Neural progenitor cell (in vitro differentiated cells): ENCODE measurements around the gene PDHX. TPM values are rescaled to one million over a fixed set of nuclear protein-coding genes. Genes with fewer than 3 reads are reported as not detected.
"Not testable (repeated sequence)": the region's sequence is repeated elsewhere in the genome, so short reads cannot be mapped to it uniquely, and the experiment has no call there.

Experiments used
- DNase-seq: peaks from one replicate; pipeline ENCODE4 v3.0.0-alpha.2; 2016; ENCODE audit warnings: low spot score
- H2AFZ ChIP-seq: fragments of 200-600 bp; sonication (generic); replicated peaks from 2 replicates; pipeline ENCODE4 v1.6.1; 2016; ENCODE audit warnings: antibody characterized with exemption
- H3F3A ChIP-seq: fragments of 200-600 bp; sonication (generic); 2 replicates; pipeline ENCODE4 v1.6.1; 2016; ENCODE audit warnings: antibody characterized with exemption, low read depth
- H3K27ac ChIP-seq: fragments of 200-600 bp; sonication (generic); 2 replicates; pipeline ENCODE4 v1.5.1; 2016; ENCODE audit warnings: mild to moderate bottlenecking
- H3K27me3 ChIP-seq: fragments of 200-600 bp; sonication (generic); 2 replicates; pipeline ENCODE4 v1.6.1; 2016; ENCODE audit warnings: mild to moderate bottlenecking, moderate library complexity
- H3K36me3 ChIP-seq: fragments of 200-600 bp; sonication (generic); 2 replicates; pipeline ENCODE4 v1.5.1; 2016
- H3K4me1 ChIP-seq: fragments of 200-600 bp; sonication (generic); 2 replicates; pipeline ENCODE4 v1.6.1; 2016; ENCODE audit warnings: mixed run types
- H3K4me2 ChIP-seq: fragments of 200-600 bp; sonication (generic); 2 replicates; pipeline ENCODE4 v1.6.1; 2016
- H3K4me3 ChIP-seq: fragments of 200-600 bp; sonication (generic); 2 replicates; pipeline ENCODE4 v1.5.1; 2016
- H3K79me2 ChIP-seq: fragments of 200-600 bp; sonication (generic); 2 replicates; pipeline ENCODE4 v1.6.1; 2016; ENCODE audit warnings: low read depth
- H3K9ac ChIP-seq: fragments of 200-600 bp; sonication (generic); 2 replicates; pipeline ENCODE4 v1.6.1; 2016
- H3K9me3 ChIP-seq: fragments of 200-600 bp; sonication (generic); 2 replicates; pipeline ENCODE4 v1.5.1; 2016; ENCODE audit warnings: low read depth
- H4K20me1 ChIP-seq: fragments of 200-600 bp; sonication (generic); 2 replicates; pipeline ENCODE4 v1.6.1; 2016; ENCODE audit warnings: low read depth
- H3K27ac Mint-ChIP-seq: 3 replicates; pipeline ENCODE4 v1.8.0; 2021; ENCODE audit warnings: mixed read lengths
- H3K27me3 Mint-ChIP-seq: 2 replicates; pipeline ENCODE4 v1.8.0; 2022; ENCODE audit warnings: low read depth, mild to moderate bottlenecking, inconsistent platforms, moderate library complexity, mixed read lengths; ENCODE audit not compliant: insufficient read depth
- H3K36me3 Mint-ChIP-seq: 3 replicates; pipeline ENCODE4 v1.8.0; 2021; ENCODE audit warnings: mixed read lengths
- H3K4me1 Mint-ChIP-seq: 3 replicates; pipeline ENCODE4 v1.8.0; 2021; ENCODE audit warnings: mixed read lengths
- H3K4me3 Mint-ChIP-seq: 3 replicates; pipeline ENCODE4 v1.8.0; 2021; ENCODE audit warnings: mild to moderate bottlenecking, moderate library complexity, mixed read lengths
- H3K9me3 Mint-ChIP-seq: 3 replicates; pipeline ENCODE4 v1.8.0; 2020; ENCODE audit warnings: mixed read lengths
- EZH2 ChIP-seq: fragments of 200-600 bp; sonication (generic); IDR thresholded peaks from 2 replicates; pipeline ENCODE4 v1.6.1; 2017; ENCODE audit warnings: antibody characterized with exemption, mild to moderate bottlenecking, moderate library complexity
- EZH2phosphoT487 ChIP-seq: fragments of 200-600 bp; sonication (generic); IDR thresholded peaks from 2 replicates; pipeline ENCODE4 v1.6.1; 2017; ENCODE audit warnings: antibody characterized with exemption
- total RNA-seq: library from RNA; depleted of rRNA; stranded (reverse); fragments of >200 nt; gene quantifications from 2 replicates; pipeline ENCODE4 v1.2.3, GENCODE V29; 2015; ENCODE audit warnings: low replicate concordance
- TF ChIP-seq, protein P1 (sequence below): fragments of 200-600 bp; sonication (generic); IDR thresholded peaks from 2 replicates; pipeline ENCODE4 v1.5.1; 2017; ENCODE audit warnings: antibody characterized with exemption, mild to moderate bottlenecking

The PDHX gene
- total RNA-seq, 1 donor from 2014 or later: 38.4 TPM

DNA sequence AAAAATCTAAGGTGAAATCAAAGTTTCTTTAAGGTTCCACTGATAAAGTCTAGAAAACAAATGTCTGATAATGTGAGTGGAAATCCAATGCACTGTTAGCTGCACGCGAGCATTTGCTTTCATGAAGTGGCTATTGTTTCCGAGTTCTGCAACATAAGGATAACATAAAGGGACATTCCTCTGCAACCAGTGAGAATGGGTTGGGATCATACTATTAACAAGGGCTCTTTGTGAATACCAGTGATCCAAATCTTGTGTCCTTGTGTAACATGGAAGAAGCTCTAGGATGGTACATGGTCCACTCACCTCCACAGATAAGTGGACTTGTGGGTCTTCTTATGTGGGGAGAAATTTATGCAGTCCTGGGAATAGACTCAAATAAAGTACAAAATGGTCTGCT lies 24.8 kb upstream of the PDHX start:
- no peak for DNase-seq
- Histone ChIP-seq H3K4me2 (no peak overlapping the region), H4K20me1 (no peaks in the 10 kb centered on the region), H2AFZ (no peak overlapping the region), H3K9me3 (no peaks in the 10 kb centered on the region), H3K4me1 (no peaks in the 10 kb centered on the region), H3K27ac (no peak overlapping the region), H3F3A (no peaks in the 10 kb centered on the region), H3K9ac (no peak overlapping the region), H3K79me2 (no peaks in the 10 kb centered on the region), H3K27me3 (no peaks in the 10 kb centered on the region), H3K4me3 (no peak overlapping the region), H3K36me3 (no peaks in the 10 kb centered on the region)
- H3K27me3 Mint-ChIP-seq: peaks cover 3% of the 10 kb centered on the region
- TF ChIP-seq EZH2phosphoT487 (no peak), EZH2 (no peak)
- TF ChIP-seq, protein P1, sequence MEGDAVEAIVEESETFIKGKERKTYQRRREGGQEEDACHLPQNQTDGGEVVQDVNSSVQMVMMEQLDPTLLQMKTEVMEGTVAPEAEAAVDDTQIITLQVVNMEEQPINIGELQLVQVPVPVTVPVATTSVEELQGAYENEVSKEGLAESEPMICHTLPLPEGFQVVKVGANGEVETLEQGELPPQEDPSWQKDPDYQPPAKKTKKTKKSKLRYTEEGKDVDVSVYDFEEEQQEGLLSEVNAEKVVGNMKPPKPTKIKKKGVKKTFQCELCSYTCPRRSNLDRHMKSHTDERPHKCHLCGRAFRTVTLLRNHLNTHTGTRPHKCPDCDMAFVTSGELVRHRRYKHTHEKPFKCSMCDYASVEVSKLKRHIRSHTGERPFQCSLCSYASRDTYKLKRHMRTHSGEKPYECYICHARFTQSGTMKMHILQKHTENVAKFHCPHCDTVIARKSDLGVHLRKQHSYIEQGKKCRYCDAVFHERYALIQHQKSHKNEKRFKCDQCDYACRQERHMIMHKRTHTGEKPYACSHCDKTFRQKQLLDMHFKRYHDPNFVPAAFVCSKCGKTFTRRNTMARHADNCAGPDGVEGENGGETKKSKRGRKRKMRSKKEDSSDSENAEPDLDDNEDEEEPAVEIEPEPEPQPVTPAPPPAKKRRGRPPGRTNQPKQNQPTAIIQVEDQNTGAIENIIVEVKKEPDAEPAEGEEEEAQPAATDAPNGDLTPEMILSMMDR: no peak
- H3K9me3 Mint-ChIP-seq: peaks cover 8% of the 10 kb centered on the region
- H3K4me1 Mint-ChIP-seq: no peaks in the 10 kb centered on the region
- H3K27ac Mint-ChIP-seq: no peak overlapping the region
- H3K4me3 Mint-ChIP-seq: no peak overlapping the region
- peaks cover 22% of the 10 kb centered on the region for H3K36me3 Mint-ChIP-seq

DNA sequence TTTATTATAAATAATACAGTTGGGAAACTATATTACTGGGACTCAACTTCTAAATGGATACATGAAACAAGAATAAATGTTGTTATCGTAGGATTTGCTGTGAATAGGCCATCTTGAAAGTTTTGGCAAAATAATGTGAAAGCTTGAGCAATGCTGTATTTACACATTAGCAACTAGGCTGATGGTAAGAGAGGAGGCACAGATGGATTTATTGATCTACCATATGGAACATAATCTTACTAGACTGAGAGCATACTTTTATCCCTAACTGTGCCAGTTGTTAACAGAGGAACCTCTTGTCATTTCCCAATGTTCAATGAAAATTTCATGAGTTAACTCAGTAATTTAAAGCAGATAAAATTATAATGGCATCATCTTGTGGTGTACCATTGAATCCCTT lies 23.0 kb upstream of the PDHX start:
- no peaks in the 10 kb centered on the region for H3K9me3 ChIP-seq
- no peak overlapping the region for H2AFZ ChIP-seq
- no peak overlapping the region for H3K4me3 ChIP-seq
- H3K4me1 ChIP-seq: no peaks in the 10 kb centered on the region
- no peak for DNase-seq
- no peak overlapping the region for H3K27ac ChIP-seq
- no peaks in the 10 kb centered on the region for H3K79me2 ChIP-seq
- peaks cover 3% of the 10 kb centered on the region for H3K27me3 Mint-ChIP-seq
- H3K36me3 Mint-ChIP-seq: peaks cover 19% of the 10 kb centered on the region
- TF ChIP-seq, protein P1: no peak
- TF ChIP-seq EZH2 (no peak), EZH2phosphoT487 (no peak)
- no peak overlapping the region for H3K9ac ChIP-seq
- no peaks in the 10 kb centered on the region for H3K27me3 ChIP-seq
- no peak overlapping the region for H3K27ac Mint-ChIP-seq
- H3K9me3 Mint-ChIP-seq: peaks cover 17% of the 10 kb centered on the region
- no peaks in the 10 kb centered on the region for H3K4me1 Mint-ChIP-seq
- no peaks in the 10 kb centered on the region for H3F3A ChIP-seq
- no peaks in the 10 kb centered on the region for H4K20me1 ChIP-seq
- no peak overlapping the region for H3K4me3 Mint-ChIP-seq
- H3K4me2 ChIP-seq: no peak overlapping the region
- H3K36me3 ChIP-seq: no peaks in the 10 kb centered on the region

DNA sequence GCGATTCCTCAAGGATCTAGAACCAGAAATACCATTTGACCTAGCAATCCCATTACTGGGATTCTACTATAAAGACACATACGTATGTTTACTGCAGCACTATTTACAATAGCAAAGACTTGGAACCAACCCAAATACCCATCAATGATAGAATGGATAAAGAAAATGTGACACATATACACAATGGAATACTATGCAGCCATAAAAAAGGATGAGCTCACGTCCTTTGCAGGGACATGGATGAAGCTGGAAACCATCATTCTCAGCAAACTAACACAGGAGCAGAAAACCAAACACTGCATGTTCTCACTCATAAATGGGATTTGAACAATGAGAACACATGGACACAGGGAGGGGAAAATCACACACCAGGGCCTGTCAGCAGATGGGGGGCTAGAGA lies 20.2 kb upstream of the PDHX start:
- H3K9me3 ChIP-seq: peaks cover 16% of the 10 kb centered on the region
- not testable (repeated sequence) for H3K4me2 ChIP-seq, H3K79me2 ChIP-seq

DNA sequence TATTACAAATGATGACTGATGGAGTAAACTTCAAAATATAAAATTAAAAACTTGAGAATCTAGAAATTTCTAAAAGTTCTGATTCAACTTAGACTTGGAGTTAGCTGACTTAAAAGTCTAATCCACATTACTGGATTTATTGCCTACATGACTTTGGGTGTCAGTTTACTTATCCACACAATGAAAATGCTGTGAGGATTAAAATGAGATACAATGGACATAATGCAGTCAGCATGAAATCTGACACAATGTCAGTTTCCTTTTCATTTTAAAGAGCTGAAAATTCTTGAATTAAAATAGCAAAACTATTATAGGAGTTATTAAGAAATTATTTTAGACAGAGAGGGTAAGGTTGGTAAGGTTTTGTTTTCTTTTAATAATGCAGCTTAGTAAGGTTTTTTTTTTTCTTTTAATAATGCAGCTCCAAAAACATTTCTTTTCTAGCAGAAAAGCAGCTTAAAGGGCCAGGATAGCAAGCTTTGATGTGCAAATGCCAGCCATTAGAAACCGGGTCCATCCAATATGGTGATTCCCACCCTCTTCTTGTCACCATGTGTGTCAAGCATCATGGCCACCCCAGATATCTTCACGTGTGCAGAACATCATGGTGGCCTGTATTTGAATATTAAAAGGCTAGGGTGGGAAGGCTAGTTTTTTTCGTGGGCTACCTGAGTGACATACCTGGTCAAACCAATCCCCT lies 19.1 kb upstream of the PDHX start:
- H3K36me3 Mint-ChIP-seq: peaks cover 31% of the 10 kb centered on the region
- no peak overlapping the region for H3K4me3 Mint-ChIP-seq
- H3K4me1 Mint-ChIP-seq: no peaks in the 10 kb centered on the region
- no peaks in the 10 kb centered on the region for H3K79me2 ChIP-seq
- no peaks in the 10 kb centered on the region for H3K36me3 ChIP-seq
- H3K4me3 ChIP-seq: no peak overlapping the region
- no peak for TF ChIP-seq EZH2phosphoT487
- H2AFZ ChIP-seq: no peak overlapping the region
- no peak overlapping the region for H3K4me2 ChIP-seq
- no peak for DNase-seq
- H3K9me3 Mint-ChIP-seq: peaks cover 50% of the 10 kb centered on the region
- H3K27me3 ChIP-seq: no peaks in the 10 kb centered on the region
- H3K9ac ChIP-seq: no peak overlapping the region
- no peak overlapping the region for H3K27ac ChIP-seq
- no peaks in the 10 kb centered on the region for H4K20me1 ChIP-seq
- peaks cover 16% of the 10 kb centered on the region for H3K9me3 ChIP-seq
- no peaks in the 10 kb centered on the region for H3F3A ChIP-seq
- no peaks in the 10 kb centered on the region for H3K4me1 ChIP-seq
- H3K27ac Mint-ChIP-seq: no peak overlapping the region
- H3K27me3 Mint-ChIP-seq: peaks cover 3% of the 10 kb centered on the region

More for the DNA sequence above, 20.2 kb upstream of the PDHX start:
- not testable (repeated sequence) for H3K27me3 Mint-ChIP-seq, H3K27ac ChIP-seq, H3K27me3 ChIP-seq, H3K36me3 ChIP-seq, DNase-seq, H3K4me1 Mint-ChIP-seq, H4K20me1 ChIP-seq, H3K4me1 ChIP-seq, H3K4me3 ChIP-seq, H3F3A ChIP-seq, H3K9ac ChIP-seq, H3K27ac Mint-ChIP-seq, H2AFZ ChIP-seq, H3K4me3 Mint-ChIP-seq
- peaks cover 41% of the 10 kb centered on the region for H3K9me3 Mint-ChIP-seq
- peaks cover 26% of the 10 kb centered on the region for H3K36me3 Mint-ChIP-seq
